OCI-LY1 (cell line): ENCODE data around the gene RHBG.

Source experiments
- EZH2 ChIP-seq: fragments of 200-600 bp; sonication (generic), shearing (Covaris generic); IDR thresholded peaks from 2 replicates; pipeline ENCODE4 v1.8.0; 2017; ENCODE audit warnings: borderline replicate concordance, mixed run types, mild to moderate bottlenecking, antibody characterized with exemption, low read length, moderate library complexity, mixed read lengths
- TF ChIP-seq, protein P1 (sequence below): fragments of 200-600 bp; sonication (generic), shearing (Covaris generic); IDR thresholded peaks from 2 replicates; pipeline ENCODE4 v1.5.1; 2017; ENCODE audit warnings: mild to moderate bottlenecking, antibody characterized with exemption, low read length, moderate library complexity, mixed read lengths

- TF ChIP-seq, protein P1, sequence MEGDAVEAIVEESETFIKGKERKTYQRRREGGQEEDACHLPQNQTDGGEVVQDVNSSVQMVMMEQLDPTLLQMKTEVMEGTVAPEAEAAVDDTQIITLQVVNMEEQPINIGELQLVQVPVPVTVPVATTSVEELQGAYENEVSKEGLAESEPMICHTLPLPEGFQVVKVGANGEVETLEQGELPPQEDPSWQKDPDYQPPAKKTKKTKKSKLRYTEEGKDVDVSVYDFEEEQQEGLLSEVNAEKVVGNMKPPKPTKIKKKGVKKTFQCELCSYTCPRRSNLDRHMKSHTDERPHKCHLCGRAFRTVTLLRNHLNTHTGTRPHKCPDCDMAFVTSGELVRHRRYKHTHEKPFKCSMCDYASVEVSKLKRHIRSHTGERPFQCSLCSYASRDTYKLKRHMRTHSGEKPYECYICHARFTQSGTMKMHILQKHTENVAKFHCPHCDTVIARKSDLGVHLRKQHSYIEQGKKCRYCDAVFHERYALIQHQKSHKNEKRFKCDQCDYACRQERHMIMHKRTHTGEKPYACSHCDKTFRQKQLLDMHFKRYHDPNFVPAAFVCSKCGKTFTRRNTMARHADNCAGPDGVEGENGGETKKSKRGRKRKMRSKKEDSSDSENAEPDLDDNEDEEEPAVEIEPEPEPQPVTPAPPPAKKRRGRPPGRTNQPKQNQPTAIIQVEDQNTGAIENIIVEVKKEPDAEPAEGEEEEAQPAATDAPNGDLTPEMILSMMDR, result no peak
- TF ChIP-seq EZH2, result no peak
These were observed 3.3 kb upstream of the RHBG start for GRCh38 chr1:156365754-156366153.
